Kidney (tissue), 14 donors: ENCODE results near the gene LMAN1. TPM values are rescaled to one million over a fixed set of nuclear protein-coding genes. Genes with fewer than 3 reads are reported as not detected.
A peak's percentile ranks its signal among the peaks of the same experiment; 100 is the strongest.

Experiments used
- DNase-seq, 5 donors: peaks; one replicate each; pipeline ENCODE4 v3.0.0-alpha.2; 2013 to 2020
- FAIRE-seq: peaks from 2 replicates; lab custom pipeline; 2012; peaks lifted over from hg19 to GRCh38; lab: Jason Lieb, UNC
- H3K27ac ChIP-seq, 2 donors: one replicate each; pipeline ENCODE4 v1.7.0; 2013; ENCODE audit warnings: low read depth in 2 of 2, low read length in 2 of 2, inconsistent platforms in 1 of 2
- H3K27me3 ChIP-seq: one replicate; pipeline ENCODE4 v1.7.1; 2013; ENCODE audit warnings: low read length, inconsistent platforms; ENCODE audit not compliant: control insufficient read depth, insufficient read depth
- H3K36me3 ChIP-seq, 3 donors: one replicate each; pipeline versions ENCODE4 v1.7.0 to v1.7.1; 2013; ENCODE audit warnings: low read length in 3 of 3, control low read depth in 1 of 3, inconsistent platforms in 1 of 3; ENCODE audit not compliant: insufficient read depth in 3 of 3, control insufficient read depth in 2 of 3
- H3K4me1 ChIP-seq, 3 donors: one replicate each; pipeline versions ENCODE4 v1.7.0 to v1.7.1; 2013; ENCODE audit warnings: low read length in 3 of 3, inconsistent platforms in 1 of 3, low read depth in 1 of 3; ENCODE audit not compliant: control insufficient read depth in 2 of 3, insufficient read depth in 2 of 3
- H3K4me3 ChIP-seq, 3 donors: one replicate each; pipeline versions ENCODE4 v1.7.0 to v1.8.1; 2013; ENCODE audit warnings: low read length in 3 of 3, control low read depth in 1 of 3, inconsistent platforms in 1 of 3
- H3K9ac ChIP-seq, 3 donors: one replicate each; pipeline versions ENCODE4 v1.7.0 to v1.7.1; 2013; ENCODE audit warnings: low read length in 3 of 3, control low read depth in 1 of 3, inconsistent platforms in 1 of 3
- H3K9me3 ChIP-seq, 3 donors: one replicate each; pipeline versions ENCODE4 v1.7.0 to v1.7.1; 2013; ENCODE audit warnings: low read length in 3 of 3, control low read depth in 1 of 3, inconsistent platforms in 1 of 3; ENCODE audit not compliant: control insufficient read depth in 2 of 3, insufficient read depth in 1 of 3
- intact Hi-C: fragments of 100-400 bp; cut with DNase I; formaldehyde crosslinking; loops from one replicate; pipeline ENCODE4 v1.11.1; 2022
- polyA plus RNA-seq: library from polyadenylated mRNA; stranded (reverse); fragments of 350-450 nt; fragmentation: Illumina TruSeq; extraction: RNeasy Lipid Tissue Mini Kit (QIAGEN cat#74804); gene quantifications from one replicate; pipeline ENCODE4 v1.2.3, GENCODE V29; 2014; ENCODE audit warnings: low read depth, low replicate concordance; ENCODE audit not compliant: insufficient read depth
- total RNA-seq: library from RNA; stranded (reverse); fragmentation: NEBNext Ultra II Directional; extraction: Animal tissue kit (Norgen Biotek cat#: 25700); gene quantifications from one replicate; pipeline ENCODE4 v1.2.1, GENCODE V29; 2021
- TF ChIP-seq, protein P1 (sequence below): IDR thresholded peaks from 3 replicates; pipeline ENCODE4 v1.5.1; 2012; ENCODE audit warnings: mild to moderate bottlenecking, moderate library complexity, borderline replicate concordance; ENCODE audit not compliant: insufficient read depth; ENCODE audit errors: extremely low read depth
- donor health status: control.
- donor health status: control.
- donor health status: control.
- donor health status: control.
- donor health status: control.
- donor health status: DM: yes; HTN: yes; CAD: no.
- donor health status: Normal renal cell carcinoma (clear cell type).

The LMAN1 gene
- total and polyA plus RNA-seq, 2 donors from 2014 or later = 31.6 to 78.8 TPM

DNA sequence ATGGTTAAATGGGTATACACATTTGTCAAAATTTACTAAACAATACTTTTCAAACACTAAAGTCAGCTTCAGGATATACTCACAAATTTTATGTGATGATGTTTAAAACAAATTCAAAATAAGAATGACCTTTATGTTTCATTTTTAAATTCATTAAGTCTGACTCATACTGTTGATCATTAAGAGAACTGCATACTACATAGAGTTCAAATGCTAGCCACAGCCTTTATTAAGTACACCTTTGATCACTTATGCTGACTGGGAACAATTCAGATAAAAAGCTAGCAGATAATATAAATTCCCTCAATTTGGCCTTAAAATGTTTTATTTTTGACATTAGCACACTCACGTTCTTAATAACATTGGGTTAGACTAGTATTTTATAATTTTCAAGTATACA lies 14.1 kb downstream of the LMAN1 start:
- DNase-seq (no peak), FAIRE-seq (peak; percentile 52)
- Histone ChIP-seq H3K9me3 (no peaks in the 10 kb centered on the region), H3K4me3 (no peak overlapping the region), H3K27ac (no peak overlapping the region), H3K4me1 (no peaks in the 10 kb centered on the region), H3K36me3 (peaks cover 11 to 45% (median 24%) of the 10 kb centered on the region in 3 donors), H3K27me3 (no peaks in the 10 kb centered on the region), H3K9ac (no peak overlapping the region)
- TF ChIP-seq, protein P1, sequence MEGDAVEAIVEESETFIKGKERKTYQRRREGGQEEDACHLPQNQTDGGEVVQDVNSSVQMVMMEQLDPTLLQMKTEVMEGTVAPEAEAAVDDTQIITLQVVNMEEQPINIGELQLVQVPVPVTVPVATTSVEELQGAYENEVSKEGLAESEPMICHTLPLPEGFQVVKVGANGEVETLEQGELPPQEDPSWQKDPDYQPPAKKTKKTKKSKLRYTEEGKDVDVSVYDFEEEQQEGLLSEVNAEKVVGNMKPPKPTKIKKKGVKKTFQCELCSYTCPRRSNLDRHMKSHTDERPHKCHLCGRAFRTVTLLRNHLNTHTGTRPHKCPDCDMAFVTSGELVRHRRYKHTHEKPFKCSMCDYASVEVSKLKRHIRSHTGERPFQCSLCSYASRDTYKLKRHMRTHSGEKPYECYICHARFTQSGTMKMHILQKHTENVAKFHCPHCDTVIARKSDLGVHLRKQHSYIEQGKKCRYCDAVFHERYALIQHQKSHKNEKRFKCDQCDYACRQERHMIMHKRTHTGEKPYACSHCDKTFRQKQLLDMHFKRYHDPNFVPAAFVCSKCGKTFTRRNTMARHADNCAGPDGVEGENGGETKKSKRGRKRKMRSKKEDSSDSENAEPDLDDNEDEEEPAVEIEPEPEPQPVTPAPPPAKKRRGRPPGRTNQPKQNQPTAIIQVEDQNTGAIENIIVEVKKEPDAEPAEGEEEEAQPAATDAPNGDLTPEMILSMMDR = no peak
- intact Hi-C loops = no loop called here

DNA sequence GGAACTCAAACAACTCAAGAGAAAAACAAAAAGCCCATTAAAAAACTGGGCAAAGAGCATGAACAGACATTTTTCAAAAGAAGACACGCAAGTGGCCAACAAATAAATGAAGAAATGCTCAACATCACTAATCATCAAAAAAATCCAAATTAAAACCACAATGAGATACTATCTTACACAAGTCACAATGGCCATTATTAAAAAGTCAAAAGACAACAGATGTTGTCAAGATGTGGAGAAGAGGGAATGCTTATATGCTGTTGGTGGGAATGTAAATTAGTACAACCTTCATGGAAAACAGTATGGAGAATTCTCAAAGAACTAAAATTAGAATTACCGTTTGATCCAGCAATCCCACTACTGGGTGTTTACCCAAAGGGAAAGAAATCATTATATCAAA lies 15.1 kb downstream of the LMAN1 start:
- H3K4me1 ChIP-seq = no peaks in the 10 kb centered on the region
- H3K9ac ChIP-seq = no peak overlapping the region
- TF ChIP-seq, protein P1 = no peak
- H3K27ac ChIP-seq = no peak overlapping the region
- no peak for DNase-seq
- no peaks in the 10 kb centered on the region for H3K27me3 ChIP-seq
- peaks cover 13 to 53% (median 31%) of the 10 kb centered on the region in 3 donors for H3K36me3 ChIP-seq
- no peak overlapping the region for H3K4me3 ChIP-seq
- FAIRE-seq = no peak
- intact Hi-C loops = no loop called here
- no peaks in the 10 kb centered on the region for H3K9me3 ChIP-seq

DNA sequence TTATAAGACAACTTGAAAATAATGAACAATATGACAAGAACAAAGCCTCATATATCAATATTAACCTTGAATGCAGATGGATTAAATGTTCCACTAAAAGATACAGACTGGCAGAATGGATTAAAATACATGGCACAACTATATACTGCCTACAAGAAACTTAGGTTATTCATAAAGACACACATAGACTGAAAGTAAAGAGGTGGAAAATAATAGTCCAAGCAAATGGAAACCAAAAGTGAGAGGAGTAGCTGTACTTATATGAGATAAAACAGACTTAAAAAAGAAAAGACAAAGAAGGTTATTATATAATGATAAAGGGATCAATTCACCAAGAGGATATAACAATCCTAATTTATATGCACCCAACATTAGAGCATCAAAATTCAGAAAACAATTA lies 18.2 kb downstream of the LMAN1 start:
- H3K9ac ChIP-seq = no peak overlapping the region
- no peak for DNase-seq
- FAIRE-seq = no peak
- no peaks in the 10 kb centered on the region for H3K4me1 ChIP-seq
- intact Hi-C loops = no loop called here
- H3K27me3 ChIP-seq = no peaks in the 10 kb centered on the region
- H3K9me3 ChIP-seq = no peaks in the 10 kb centered on the region
- peaks cover 18 to 60% (median 24%) of the 10 kb centered on the region in 3 donors for H3K36me3 ChIP-seq
- no peak overlapping the region for H3K27ac ChIP-seq
- no peak overlapping the region for H3K4me3 ChIP-seq
- TF ChIP-seq, protein P1 = no peak

DNA sequence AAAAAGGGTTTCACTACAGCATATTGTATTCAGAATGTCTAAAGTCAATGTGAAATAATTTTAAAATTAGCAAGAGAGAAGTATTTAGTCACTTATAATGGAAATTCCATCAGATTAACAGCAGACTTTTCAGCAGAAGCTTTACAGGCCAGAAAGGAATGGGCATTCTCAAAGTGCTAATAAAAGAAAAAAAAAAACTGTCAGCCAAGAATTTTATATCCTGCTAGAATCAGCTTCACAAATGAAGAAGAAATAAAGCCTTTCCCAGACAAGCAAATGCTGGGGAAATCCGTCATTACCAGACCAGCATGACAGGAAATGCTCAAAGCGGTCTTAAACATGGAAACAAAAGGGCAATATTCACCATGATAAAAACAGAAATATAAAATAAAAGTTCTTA lies 18.8 kb downstream of the LMAN1 start:
- no peaks in the 10 kb centered on the region for H3K27me3 ChIP-seq
- H3K4me3 ChIP-seq = no peak overlapping the region
- H3K27ac ChIP-seq = no peak overlapping the region
- no peaks in the 10 kb centered on the region for H3K9me3 ChIP-seq
- DNase-seq = peak in 2 of 5 donors; percentile 8 to 14
- H3K36me3 ChIP-seq = peaks cover 22 to 56% (median 23%) of the 10 kb centered on the region in 3 donors
- TF ChIP-seq, protein P1 = no peak
- no peaks in the 10 kb centered on the region for H3K4me1 ChIP-seq
- intact Hi-C loops = no loop called here
- H3K9ac ChIP-seq = no peak overlapping the region
- no peak for FAIRE-seq
